Measurements from ENCODE around the gene DAPP1. TPM values are rescaled to one million over a fixed set of nuclear protein-coding genes. Genes with fewer than 3 reads are reported as not detected.

The DAPP1 gene
- total RNA-seq, 2 experiments from 2014 or later = 55.7 to 71.9 TPM

DNA sequence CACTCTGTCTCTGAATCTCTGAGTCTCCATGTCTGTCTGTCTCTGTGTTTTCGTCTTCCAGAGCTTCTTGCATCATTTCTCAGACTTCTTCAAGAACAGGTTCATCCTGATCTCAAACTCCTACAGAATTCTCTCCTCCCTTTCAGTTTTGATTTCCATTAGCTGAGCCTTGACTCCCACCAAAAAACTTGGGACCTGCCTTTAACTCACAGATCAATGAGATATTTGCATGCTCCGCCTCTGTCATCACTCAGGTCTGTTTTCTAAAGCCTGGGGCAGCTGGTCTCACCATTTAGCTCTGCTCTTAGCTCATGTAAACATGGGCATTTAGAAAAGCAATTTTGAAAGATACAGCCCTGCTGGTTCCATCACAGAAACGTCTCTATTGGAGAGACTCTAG, 8.6 kb downstream of the DAPP1 start:
- H3K79me2 ChIP-seq (ENCODE audit: insufficient read depth, low read depth, low read length) = peaks cover 99% of the 10 kb centered on the region
- TF ChIP-seq EZH2phosphoT487 (IDR thresholded peaks at IDR 0.05; ENCODE audit: borderline replicate concordance, low read depth, low read length) = no peak
- TF ChIP-seq, protein P1, sequence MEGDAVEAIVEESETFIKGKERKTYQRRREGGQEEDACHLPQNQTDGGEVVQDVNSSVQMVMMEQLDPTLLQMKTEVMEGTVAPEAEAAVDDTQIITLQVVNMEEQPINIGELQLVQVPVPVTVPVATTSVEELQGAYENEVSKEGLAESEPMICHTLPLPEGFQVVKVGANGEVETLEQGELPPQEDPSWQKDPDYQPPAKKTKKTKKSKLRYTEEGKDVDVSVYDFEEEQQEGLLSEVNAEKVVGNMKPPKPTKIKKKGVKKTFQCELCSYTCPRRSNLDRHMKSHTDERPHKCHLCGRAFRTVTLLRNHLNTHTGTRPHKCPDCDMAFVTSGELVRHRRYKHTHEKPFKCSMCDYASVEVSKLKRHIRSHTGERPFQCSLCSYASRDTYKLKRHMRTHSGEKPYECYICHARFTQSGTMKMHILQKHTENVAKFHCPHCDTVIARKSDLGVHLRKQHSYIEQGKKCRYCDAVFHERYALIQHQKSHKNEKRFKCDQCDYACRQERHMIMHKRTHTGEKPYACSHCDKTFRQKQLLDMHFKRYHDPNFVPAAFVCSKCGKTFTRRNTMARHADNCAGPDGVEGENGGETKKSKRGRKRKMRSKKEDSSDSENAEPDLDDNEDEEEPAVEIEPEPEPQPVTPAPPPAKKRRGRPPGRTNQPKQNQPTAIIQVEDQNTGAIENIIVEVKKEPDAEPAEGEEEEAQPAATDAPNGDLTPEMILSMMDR (conservative IDR thresholded peaks at IDR 0.05; ENCODE audit: low read length) = no peak
- ChIA-PET POLR2A (interaction anchor here (0.7 to 3.0 kb wide), 4 partner anchors 9 to 125 kb away, joined by 3 to 16 read pairs (median 6); partner anchors contain the start of genes DAPP1 and H2AZ1), CTCF (ENCODE audit: unreplicated experiment) (no interaction called here)
- H3K4me3 ChIP-seq (ENCODE audit: low read depth, low read length, poor library complexity, severe bottlenecking) = no peak overlapping the region
- H3K36me3 ChIP-seq (ENCODE audit: insufficient read depth, low read length) = peaks cover 69% of the 10 kb centered on the region
- DNase-seq (ENCODE audit: low spot score) = no peak
- peaks cover 74% of the 10 kb centered on the region for H3K4me1 ChIP-seq (ENCODE audit: insufficient read depth, low read length, poor library complexity, severe bottlenecking)
- no peak overlapping the region for H2AFZ ChIP-seq (ENCODE audit: low read length)
- H4K20me1 ChIP-seq (ENCODE audit: insufficient read depth, low read length) = peaks cover 16% of the 10 kb centered on the region
- BruUV-seq (replicated peaks) = no TSS peak
- H3K9me3 ChIP-seq (ENCODE audit: low read length) = no peaks in the 10 kb centered on the region
- intact Hi-C loops (cut with micrococcal nuclease; ENCODE audit: unreplicated experiment) = no loop called here
- no peak overlapping the region; the same call in 1 of the 2 replicates for H3K4me2 ChIP-seq (ENCODE audit: low read length)
- no peaks in the 10 kb centered on the region for H3K9me2 ChIP-seq (ENCODE audit: insufficient read depth, low read length)
- H3K27ac ChIP-seq (ENCODE audit: low read depth, low read length, poor library complexity, severe bottlenecking) = no peak overlapping the region

DNA sequence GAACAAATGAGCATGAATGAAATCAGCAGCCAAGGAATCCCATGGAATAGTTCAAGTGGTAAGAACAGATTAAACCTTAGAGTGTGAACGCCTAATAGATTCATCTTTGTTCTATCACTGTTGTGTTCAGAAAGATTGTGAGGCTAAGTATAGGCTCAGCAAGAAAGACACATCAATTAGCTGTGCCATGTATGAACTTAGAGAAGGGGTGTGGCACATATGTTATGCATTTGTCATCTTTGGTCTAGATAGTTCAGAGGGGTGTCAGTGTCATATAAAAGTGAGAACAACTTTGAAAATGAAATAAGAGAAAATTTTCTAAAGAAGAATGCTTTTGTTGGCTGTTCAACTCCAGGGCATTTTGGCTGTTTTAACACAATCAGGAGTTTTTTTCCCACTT, 9.4 kb downstream of the DAPP1 start:
- POLR2A ChIA-PET = interaction anchor here (1.8 to 3.0 kb wide), 2 partner anchors 10 to 21 kb away, joined by 9 to 16 read pairs; partner anchors contain the start of gene DAPP1
- no TSS peak for BruUV-seq (replicated peaks)
- no peak overlapping the region for H2AFZ ChIP-seq (ENCODE audit: low read length)
- no peak overlapping the region for H3K4me3 ChIP-seq (ENCODE audit: low read depth, low read length, poor library complexity, severe bottlenecking)
- CTCF ChIA-PET (ENCODE audit: unreplicated experiment) = no interaction called here
- H3K9me2 ChIP-seq (ENCODE audit: insufficient read depth, low read length) = no peaks in the 10 kb centered on the region
- H3K9me3 ChIP-seq (ENCODE audit: low read length) = no peaks in the 10 kb centered on the region
- H3K36me3 ChIP-seq (ENCODE audit: insufficient read depth, low read length) = peaks cover 74% of the 10 kb centered on the region
- no peak overlapping the region for H3K27ac ChIP-seq (ENCODE audit: low read depth, low read length, poor library complexity, severe bottlenecking)
- no peak overlapping the region for H3K4me2 ChIP-seq (ENCODE audit: low read length)
- no peak for DNase-seq (ENCODE audit: low spot score)
- peaks cover 17% of the 10 kb centered on the region for H4K20me1 ChIP-seq (ENCODE audit: insufficient read depth, low read length)
- TF ChIP-seq EZH2phosphoT487 (IDR thresholded peaks at IDR 0.05; ENCODE audit: borderline replicate concordance, low read depth, low read length) = no peak
- TF ChIP-seq, protein P1 (conservative IDR thresholded peaks at IDR 0.05; ENCODE audit: low read length) = no peak
- H3K4me1 ChIP-seq (ENCODE audit: insufficient read depth, low read length, poor library complexity, severe bottlenecking) = peaks cover 67% of the 10 kb centered on the region
- intact Hi-C loops (cut with micrococcal nuclease; ENCODE audit: unreplicated experiment) = no loop called here
- peaks cover 99% of the 10 kb centered on the region for H3K79me2 ChIP-seq (ENCODE audit: insufficient read depth, low read depth, low read length)

DNA sequence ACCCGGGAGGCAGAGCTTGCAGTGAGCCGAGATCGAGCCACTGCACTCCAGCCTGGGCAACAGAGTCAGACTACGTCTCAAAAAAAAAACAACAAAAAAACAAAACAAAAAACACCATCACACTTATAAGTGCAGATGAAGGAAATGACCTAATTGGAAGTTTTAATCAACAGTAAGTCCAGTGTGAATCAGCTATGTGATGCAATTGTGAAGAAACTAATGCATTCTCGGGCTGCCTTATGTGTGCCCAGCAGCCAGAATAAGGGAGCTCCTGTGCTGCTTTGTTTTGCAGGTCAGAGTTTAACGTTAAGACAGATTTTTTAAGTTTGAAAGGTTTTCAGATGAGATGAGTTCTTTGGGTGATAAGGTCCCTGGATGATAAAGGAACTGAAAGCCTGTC, 10.8 kb downstream of the DAPP1 start:
- Histone ChIP-seq H3K9me2 (ENCODE audit: insufficient read depth, low read length) (no peaks in the 10 kb centered on the region), H3K4me1 (ENCODE audit: insufficient read depth, low read length, poor library complexity, severe bottlenecking) (peaks cover 53% of the 10 kb centered on the region), H3K36me3 (ENCODE audit: insufficient read depth, low read length) (peaks cover 79% of the 10 kb centered on the region), H3K9me3 (ENCODE audit: low read length) (no peaks in the 10 kb centered on the region), H3K27ac (ENCODE audit: low read depth, low read length, poor library complexity, severe bottlenecking) (no peak overlapping the region), H3K4me3 (ENCODE audit: low read depth, low read length, poor library complexity, severe bottlenecking) (no peak overlapping the region), H4K20me1 (ENCODE audit: insufficient read depth, low read length) (peaks cover 28% of the 10 kb centered on the region), H3K79me2 (ENCODE audit: insufficient read depth, low read depth, low read length) (peaks cover 100% of the 10 kb centered on the region), H2AFZ (ENCODE audit: low read length) (no peak overlapping the region), H3K4me2 (ENCODE audit: low read length) (0 out of 2 replicates have a peak overlapping the region, but pooled peaks have one; percentile 0)
- no TSS peak for BruUV-seq (replicated peaks)
- ChIA-PET CTCF (ENCODE audit: unreplicated experiment) (interaction anchor here (1.1 to 1.3 kb wide), 2 partner anchors 10 to 20 kb away, joined by 3 to 5 read pairs; no protein-coding TSS in a partner anchor), POLR2A (interaction anchor here (0.7 to 5.2 kb wide), 6 partner anchors 8 to 113 kb away, joined by 3 to 25 read pairs (median 6); partner anchors contain the start of gene DAPP1)
- no peak for DNase-seq (ENCODE audit: low spot score)
- intact Hi-C loops (cut with micrococcal nuclease; ENCODE audit: unreplicated experiment) = no loop called here
- TF ChIP-seq, protein P1 (conservative IDR thresholded peaks at IDR 0.05; ENCODE audit: low read length) = no peak
- TF ChIP-seq EZH2phosphoT487 (IDR thresholded peaks at IDR 0.05; ENCODE audit: borderline replicate concordance, low read depth, low read length) = no peak
